ENCODE results near the gene ZNF789. TPM values are rescaled to one million over a fixed set of nuclear protein-coding genes. Genes with fewer than 3 reads are reported as not detected.

ZNF789 gene
- total and polyA plus RNA-seq, 2 of the 13 experiments (the other 11 are each of a cell fraction or from before 2014, with no cell fraction given) = 19.8 to 25.1 TPM

DNA sequence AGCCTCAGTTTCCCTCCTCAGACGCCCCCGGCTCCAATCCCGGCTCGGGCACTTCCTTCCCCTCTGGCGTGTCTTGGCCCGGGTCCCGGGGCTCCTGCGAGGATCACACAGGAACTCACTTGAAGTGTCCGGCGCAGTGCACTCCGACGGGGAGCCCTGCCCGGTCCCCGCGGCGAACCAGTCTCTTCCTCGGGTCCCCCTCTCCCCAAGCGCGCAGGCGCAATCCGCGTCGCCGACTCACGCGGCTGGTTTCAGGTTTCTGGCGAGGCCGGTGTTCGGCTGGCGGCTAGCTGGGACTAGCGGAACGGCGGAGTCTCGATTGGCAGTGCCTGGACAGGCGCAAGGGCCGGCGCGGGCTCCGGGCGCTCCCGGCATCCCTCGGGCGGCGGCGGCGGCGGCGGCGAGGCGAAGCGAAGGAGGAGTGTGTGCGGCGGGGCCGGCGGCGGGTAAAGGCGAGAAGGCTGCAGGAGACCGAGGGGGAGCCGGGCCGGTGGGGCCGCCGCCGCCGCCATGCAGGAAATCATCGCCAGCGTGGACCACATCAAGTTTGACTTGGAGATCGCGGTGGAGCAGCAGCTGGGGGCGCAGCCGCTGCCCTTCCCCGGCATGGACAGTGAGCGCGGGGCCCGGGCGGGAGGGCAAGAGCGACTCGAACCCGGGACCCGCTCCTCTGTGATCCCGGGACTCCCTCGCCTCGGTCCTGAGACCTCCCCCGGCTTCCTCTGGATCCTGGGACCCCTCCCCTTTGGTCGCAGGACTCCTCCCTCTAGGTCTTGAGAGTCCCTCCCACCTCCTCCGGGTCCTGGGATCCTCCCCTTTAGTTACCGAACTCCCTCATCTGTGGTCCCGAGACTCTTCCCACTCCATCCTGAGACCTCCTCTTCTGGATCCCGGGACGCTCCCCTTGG lies 33.9 kb upstream of the ZNF789 start, which contains the start of the genes CPSF4 and PTCD1 (continued):
- TF ChIP-seq, protein P1, sequence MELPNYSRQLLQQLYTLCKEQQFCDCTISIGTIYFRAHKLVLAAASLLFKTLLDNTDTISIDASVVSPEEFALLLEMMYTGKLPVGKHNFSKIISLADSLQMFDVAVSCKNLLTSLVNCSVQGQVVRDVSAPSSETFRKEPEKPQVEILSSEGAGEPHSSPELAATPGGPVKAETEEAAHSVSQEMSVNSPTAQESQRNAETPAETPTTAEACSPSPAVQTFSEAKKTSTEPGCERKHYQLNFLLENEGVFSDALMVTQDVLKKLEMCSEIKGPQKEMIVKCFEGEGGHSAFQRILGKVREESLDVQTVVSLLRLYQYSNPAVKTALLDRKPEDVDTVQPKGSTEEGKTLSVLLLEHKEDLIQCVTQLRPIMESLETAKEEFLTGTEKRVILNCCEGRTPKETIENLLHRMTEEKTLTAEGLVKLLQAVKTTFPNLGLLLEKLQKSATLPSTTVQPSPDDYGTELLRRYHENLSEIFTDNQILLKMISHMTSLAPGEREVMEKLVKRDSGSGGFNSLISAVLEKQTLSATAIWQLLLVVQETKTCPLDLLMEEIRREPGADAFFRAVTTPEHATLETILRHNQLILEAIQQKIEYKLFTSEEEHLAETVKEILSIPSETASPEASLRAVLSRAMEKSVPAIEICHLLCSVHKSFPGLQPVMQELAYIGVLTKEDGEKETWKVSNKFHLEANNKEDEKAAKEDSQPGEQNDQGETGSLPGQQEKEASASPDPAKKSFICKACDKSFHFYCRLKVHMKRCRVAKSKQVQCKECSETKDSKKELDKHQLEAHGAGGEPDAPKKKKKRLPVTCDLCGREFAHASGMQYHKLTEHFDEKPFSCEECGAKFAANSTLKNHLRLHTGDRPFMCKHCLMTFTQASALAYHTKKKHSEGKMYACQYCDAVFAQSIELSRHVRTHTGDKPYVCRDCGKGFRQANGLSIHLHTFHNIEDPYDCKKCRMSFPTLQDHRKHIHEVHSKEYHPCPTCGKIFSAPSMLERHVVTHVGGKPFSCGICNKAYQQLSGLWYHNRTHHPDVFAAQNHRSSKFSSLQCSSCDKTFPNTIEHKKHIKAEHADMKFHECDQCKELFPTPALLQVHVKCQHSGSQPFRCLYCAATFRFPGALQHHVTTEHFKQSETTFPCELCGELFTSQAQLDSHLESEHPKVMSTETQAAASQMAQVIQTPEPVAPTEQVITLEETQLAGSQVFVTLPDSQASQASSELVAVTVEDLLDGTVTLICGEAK (IDR thresholded peaks at IDR 0.05) = no peak
- TF ChIP-seq, protein P1 (CRISPR knock-in tag; IDR thresholded peaks at IDR 0.05) = peak; percentile 37; the same call in 1 of the 2 replicates
- TF ChIP-seq ZNF816 (CRISPR knock-in tag; IDR thresholded peaks at IDR 0.05; ENCODE audit: borderline replicate concordance) (0 out of 2 replicates have a peak, but pooled peaks have one; percentile 29), ZNF562 (CRISPR knock-in tag; IDR thresholded peaks at IDR 0.05; ENCODE audit: borderline replicate concordance) (no peak), POLR2AphosphoS5 (IDR thresholded peaks at IDR 0.05; ENCODE audit: low read depth, low read length) (peak; percentile 79), ZNF296 (CRISPR knock-in tag; conservative IDR thresholded peaks at IDR 0.05) (no peak), HNRNPLL (IDR thresholded peaks at IDR 0.05; ENCODE audit: low read depth, low read length, poor library complexity, severe bottlenecking) (peak; percentile 80), ZBTB21 (CRISPR knock-in tag; IDR thresholded peaks at IDR 0.05) (no peak), ELF1 (CRISPR knock-in tag; IDR thresholded peaks at IDR 0.05) (peak; percentile 74), SNRNP70 (IDR thresholded peaks at IDR 0.05; ENCODE audit: low read depth, low read length) (no peak), ELF3 (CRISPR knock-in tag; IDR thresholded peaks at IDR 0.05) (peak; percentile 81)
- TF ChIP-seq, protein P2, sequence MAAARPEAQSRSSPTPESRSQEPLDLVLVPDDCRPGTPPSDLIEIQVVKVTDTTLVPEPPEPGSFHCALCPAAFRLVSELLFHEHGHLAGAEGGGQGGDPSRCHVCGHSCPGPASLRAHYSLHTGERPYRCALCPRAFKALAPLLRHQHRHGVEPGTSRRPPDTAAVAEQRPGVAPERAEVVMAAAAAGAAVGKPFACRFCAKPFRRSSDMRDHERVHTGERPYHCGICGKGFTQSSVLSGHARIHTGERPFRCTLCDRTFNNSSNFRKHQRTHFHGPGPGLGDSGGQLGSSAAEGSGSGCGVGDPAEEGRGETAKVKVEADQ (CRISPR knock-in tag; IDR thresholded peaks at IDR 0.05; ENCODE audit: borderline replicate concordance) = no peak; the same call in 1 of the 2 replicates
- TF ChIP-seq, protein P3, sequence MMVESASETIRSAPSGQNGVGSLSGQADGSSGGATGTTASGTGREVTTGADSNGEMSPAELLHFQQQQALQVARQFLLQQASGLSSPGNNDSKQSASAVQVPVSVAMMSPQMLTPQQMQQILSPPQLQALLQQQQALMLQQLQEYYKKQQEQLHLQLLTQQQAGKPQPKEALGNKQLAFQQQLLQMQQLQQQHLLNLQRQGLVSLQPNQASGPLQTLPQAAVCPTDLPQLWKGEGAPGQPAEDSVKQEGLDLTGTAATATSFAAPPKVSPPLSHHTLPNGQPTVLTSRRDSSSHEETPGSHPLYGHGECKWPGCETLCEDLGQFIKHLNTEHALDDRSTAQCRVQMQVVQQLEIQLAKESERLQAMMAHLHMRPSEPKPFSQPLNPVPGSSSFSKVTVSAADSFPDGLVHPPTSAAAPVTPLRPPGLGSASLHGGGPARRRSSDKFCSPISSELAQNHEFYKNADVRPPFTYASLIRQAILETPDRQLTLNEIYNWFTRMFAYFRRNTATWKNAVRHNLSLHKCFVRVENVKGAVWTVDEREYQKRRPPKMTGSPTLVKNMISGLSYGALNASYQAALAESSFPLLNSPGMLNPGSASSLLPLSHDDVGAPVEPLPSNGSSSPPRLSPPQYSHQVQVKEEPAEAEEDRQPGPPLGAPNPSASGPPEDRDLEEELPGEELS (CRISPR knock-in tag; IDR thresholded peaks at IDR 0.05) = peak; percentile 8; the same call in 1 of the 2 replicates
- TF ChIP-seq, protein P4, sequence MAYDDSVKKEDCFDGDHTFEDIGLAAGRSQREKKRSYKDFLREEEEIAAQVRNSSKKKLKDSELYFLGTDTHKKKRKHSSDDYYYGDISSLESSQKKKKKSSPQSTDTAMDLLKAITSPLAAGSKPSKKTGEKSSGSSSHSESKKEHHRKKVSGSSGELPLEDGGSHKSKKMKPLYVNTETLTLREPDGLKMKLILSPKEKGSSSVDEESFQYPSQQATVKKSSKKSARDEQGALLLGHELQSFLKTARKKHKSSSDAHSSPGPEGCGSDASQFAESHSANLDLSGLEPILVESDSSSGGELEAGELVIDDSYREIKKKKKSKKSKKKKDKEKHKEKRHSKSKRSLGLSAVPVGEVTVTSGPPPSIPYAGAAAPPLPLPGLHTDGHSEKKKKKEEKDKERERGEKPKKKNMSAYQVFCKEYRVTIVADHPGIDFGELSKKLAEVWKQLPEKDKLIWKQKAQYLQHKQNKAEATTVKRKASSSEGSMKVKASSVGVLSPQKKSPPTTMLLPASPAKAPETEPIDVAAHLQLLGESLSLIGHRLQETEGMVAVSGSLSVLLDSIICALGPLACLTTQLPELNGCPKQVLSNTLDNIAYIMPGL (CRISPR knock-in tag; IDR thresholded peaks at IDR 0.05; ENCODE audit: borderline replicate concordance in 1 of 2, low read depth in 1 of 2) = peak; percentile 82 to 87

Data from HepG2 (cell line).